Aorta (tissue), 5 donors: ENCODE data around the gene MKNK2. TPM values are rescaled to one million over a fixed set of nuclear protein-coding genes. Genes with fewer than 3 reads are reported as not detected.

ENCODE experiments used
- ATAC-seq: fragments of 200-7000 bp; cut with Tn5 transposase; one replicate; pipeline ENCODE4 v1.9.1; 2022; ENCODE audit warnings: moderate library complexity; ENCODE audit not compliant: low FRiP score
- DNase-seq, 2 donors: peaks; one replicate each; pipeline ENCODE4 v3.0.0-alpha.2; 2020
- H3K27ac ChIP-seq, 2 donors: one replicate each; pipeline ENCODE4 v1.5.1; 2013; ENCODE audit warnings: low read length in 2 of 2, mild to moderate bottlenecking in 2 of 2, moderate library complexity in 2 of 2, control low read depth in 1 of 2, inconsistent platforms in 1 of 2, low read depth in 1 of 2
- H3K27me3 ChIP-seq, 2 donors: one replicate each; pipeline ENCODE4 v1.6.1; 2013; ENCODE audit warnings: control low read depth in 1 of 2, low read length in 1 of 2, mild to moderate bottlenecking in 1 of 2, moderate library complexity in 1 of 2; ENCODE audit not compliant: insufficient read depth in 2 of 2, control insufficient read depth in 1 of 2
- H3K36me3 ChIP-seq, 2 donors: one replicate each; pipeline ENCODE4 v1.6.1; 2013; ENCODE audit warnings: control low read depth in 1 of 2, low read length in 1 of 2, mild to moderate bottlenecking in 1 of 2; ENCODE audit not compliant: insufficient read depth in 2 of 2, control insufficient read depth in 1 of 2
- H3K4me1 ChIP-seq, 2 donors: one replicate each; pipeline ENCODE4 v1.6.1; 2013; ENCODE audit warnings: low read length in 2 of 2, control low read depth in 1 of 2, mild to moderate bottlenecking in 1 of 2, moderate library complexity in 1 of 2; ENCODE audit not compliant: insufficient read depth in 2 of 2, control insufficient read depth in 1 of 2
- H3K4me3 ChIP-seq, 2 donors: one replicate each; pipeline ENCODE4 v1.5.1; 2013; ENCODE audit warnings: low read length in 2 of 2, control low read depth in 1 of 2, mild to moderate bottlenecking in 1 of 2
- H3K9me3 ChIP-seq: one replicate; pipeline ENCODE4 v1.6.1; 2013; ENCODE audit warnings: mild to moderate bottlenecking, low read length; ENCODE audit not compliant: control insufficient read depth
- WGBS, 2 donors: extraction: QIAGEN DNeasy Blood & Tissue Kit; methylation state at CpG; one replicate each; pipeline ENCODE4 v1.1.7; 2013; 5-methylcytosine and 5-hydroxymethylcytosine counted together
- intact Hi-C, 2 donors: fragments of 100-400 bp; cut with DNase I; formaldehyde crosslinking; loops; one replicate each; pipeline versions ENCODE4 v1.14.2 to v1.15.0; 2022
- polyA plus RNA-seq, 2 donors: library from polyadenylated mRNA; stranded (reverse); fragments of 200-250 nt; gene quantifications; one replicate each; pipeline ENCODE4 v1.2.3, GENCODE V29; 2013
- total RNA-seq, 2 donors: library from RNA; stranded (reverse); fragmentation: NEBNext Ultra II Directional; extraction: Animal tissue kit (Norgen Biotek cat#: 25700); gene quantifications; one replicate each; pipeline ENCODE4 v1.2.1, GENCODE V29; 2021
- donor health status: healthy with polysubstance abuse.
- donor health status: Bipolar disorder and iron deficiency.
- donor health status: DM: no; HTN: no; CAD: no.
- donor health status: DM: no; HTN: no; CAD: no.
- donor health status: DM: yes; HTN: yes; CAD: no.

MKNK2 gene
- total and polyA plus RNA-seq, 4 donors: 49.3 to 103 (median 80.5) TPM

GRCh38 chr19:2055931-2056836, 5.1 kb upstream of the MKNK2 start:
- 30 to 40% methylated on average over 15 to 22 of the region's 22 CpGs for WGBS, 2 donors
- ATAC-seq (peak; percentile 40), DNase-seq (peak in 1 of 2 donors; percentile 73)
- Histone ChIP-seq H3K9me3 (no peaks in the 10 kb centered on the region), H3K4me1 (no peaks in the 10 kb centered on the region), H3K4me3 (no peak overlapping the region), H3K36me3 (no peaks in the 10 kb centered on the region), H3K27ac (peak overlapping the region in 1 of 2 donors; percentile 5), H3K27me3 (no peaks in the 10 kb centered on the region)
- intact Hi-C loops: no loop called here

- ATAC-seq: no peak
- H3K27me3 ChIP-seq: peaks cover 0 to 2% of the 10 kb centered on the region in 2 donors
- H3K4me3 ChIP-seq: no peak overlapping the region
- H3K36me3 ChIP-seq: no peaks in the 10 kb centered on the region
- no peak overlapping the region for H3K27ac ChIP-seq
- WGBS, 2 donors: 84 to 87% methylated on average over 8 of the region's 8 CpGs
- intact Hi-C loops: no loop called here
- no peak for DNase-seq
- H3K9me3 ChIP-seq: no peaks in the 10 kb centered on the region
- H3K4me1 ChIP-seq: no peaks in the 10 kb centered on the region
Observed at GRCh38 chr19:2054763-2055162, 3.7 kb upstream of the MKNK2 start.

- intact Hi-C loops: no loop called here
- H3K4me3 ChIP-seq: no peak overlapping the region
- H3K27ac ChIP-seq: no peak overlapping the region
- DNase-seq: peak in 1 of 2 donors; percentile 77
- no peaks in the 10 kb centered on the region for H3K36me3 ChIP-seq
- H3K9me3 ChIP-seq: no peaks in the 10 kb centered on the region
- no peak for ATAC-seq
- no peaks in the 10 kb centered on the region for H3K4me1 ChIP-seq
- peaks cover 0 to 2% of the 10 kb centered on the region in 2 donors for H3K27me3 ChIP-seq
- 76 to 81% methylated on average over 24 of the region's 24 CpGs for WGBS, 2 donors
Observed at GRCh38 chr19:2053601-2054389, 2.8 kb upstream of the MKNK2 start.

GRCh38 chr19:2051773-2052704, 995 bp upstream of the MKNK2 start:
- H3K27me3 ChIP-seq: peaks cover 0 to 2% of the 10 kb centered on the region in 2 donors
- intact Hi-C loops: no loop called here
- WGBS, 2 donors: 56% methylated on average over 18 of the region's 18 CpGs
- H3K27ac ChIP-seq: no peak overlapping the region
- H3K9me3 ChIP-seq: no peaks in the 10 kb centered on the region
- no peak overlapping the region for H3K4me3 ChIP-seq
- no peaks in the 10 kb centered on the region for H3K36me3 ChIP-seq
- DNase-seq (no peak), ATAC-seq (no peak)
- peaks cover 0 to 4% of the 10 kb centered on the region in 2 donors for H3K4me1 ChIP-seq

- Histone ChIP-seq H3K27me3 (peaks cover 0 to 2% of the 10 kb centered on the region in 2 donors), H3K36me3 (no peaks in the 10 kb centered on the region), H3K4me3 (peak overlapping the region; percentile 85), H3K4me1 (peaks cover 0 to 4% of the 10 kb centered on the region in 2 donors), H3K27ac (peak overlapping the region in 1 of 2 donors; percentile 72), H3K9me3 (no peaks in the 10 kb centered on the region)
- ATAC-seq: peak; percentile 13
- peak in 1 of 2 donors; percentile 64 for DNase-seq
- 0 to 1% methylated on average over 46 to 49 of the region's 49 CpGs for WGBS, 2 donors
- intact Hi-C loops: no loop called here
Observed at GRCh38 chr19:2050349-2050990, 574 bp downstream of the MKNK2 start.

GRCh38 chr19:2049741-2050348, 1.2 kb downstream of the MKNK2 start:
- peaks cover 0 to 4% of the 10 kb centered on the region in 2 donors for H3K4me1 ChIP-seq
- WGBS, 2 donors: 0% methylated on average over 14 to 16 of the region's 16 CpGs
- H3K27me3 ChIP-seq: peaks cover 0 to 2% of the 10 kb centered on the region in 2 donors
- ATAC-seq (peak; percentile 85), DNase-seq (peak; percentile 82 to 89)
- H3K9me3 ChIP-seq: no peaks in the 10 kb centered on the region
- intact Hi-C loops: no loop called here
- no peaks in the 10 kb centered on the region for H3K36me3 ChIP-seq
- H3K27ac ChIP-seq: peak overlapping the region in 1 of 2 donors; percentile 72
- H3K4me3 ChIP-seq: peak overlapping the region; percentile 85

DNA sequence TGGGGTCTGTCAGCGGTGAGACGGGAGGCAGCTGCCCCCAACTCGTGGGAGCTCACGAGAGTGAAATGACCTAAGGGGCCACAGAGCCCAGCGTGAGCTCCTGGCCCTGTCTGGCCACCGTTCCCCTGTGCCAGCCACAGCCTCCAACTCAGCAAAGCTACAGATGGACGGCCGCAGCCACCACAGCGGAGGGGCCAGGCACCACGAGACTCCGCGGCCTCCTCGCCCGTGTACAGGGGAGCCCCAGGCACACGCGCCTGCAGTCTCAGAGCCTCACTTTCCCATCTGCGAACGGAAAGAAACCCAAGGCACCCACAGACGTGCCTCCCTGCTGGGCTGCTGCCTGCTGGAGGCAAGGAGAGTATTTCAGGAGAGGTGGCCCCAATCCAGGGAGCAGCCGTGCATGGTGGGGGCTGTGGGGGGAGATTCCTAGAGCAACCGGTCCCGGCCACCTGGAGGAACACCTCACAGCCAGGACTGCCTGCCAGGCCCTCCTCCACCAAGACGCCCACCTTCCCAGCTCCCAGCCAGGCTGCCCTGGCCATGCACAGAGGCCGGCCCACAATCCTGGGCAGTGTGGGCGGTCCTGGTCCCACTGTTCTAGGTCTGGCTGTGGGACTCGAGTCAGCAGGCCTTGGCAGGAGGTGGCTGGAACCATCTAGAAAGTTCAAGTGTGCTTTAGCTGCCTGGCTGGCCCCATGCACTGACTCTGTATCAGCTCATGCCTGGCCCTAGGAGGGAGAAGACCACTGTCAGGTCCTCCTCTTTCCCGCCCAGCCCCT, 1.9 kb downstream of the MKNK2 start:
- WGBS, 2 donors: 10 to 14% methylated on average over 26 to 27 of the region's 27 CpGs
- peak; percentile 75 to 81 for DNase-seq
- Histone ChIP-seq H3K36me3 (no peaks in the 10 kb centered on the region), H3K27ac (peak overlapping the region; percentile 6 to 72), H3K9me3 (no peaks in the 10 kb centered on the region), H3K4me1 (peaks cover 0 to 4% of the 10 kb centered on the region in 2 donors), H3K27me3 (peaks cover 0 to 2% of the 10 kb centered on the region in 2 donors), H3K4me3 (peak overlapping the region; percentile 85)
- peak; percentile 13 for ATAC-seq
- intact Hi-C loops: no loop called here
